Measurements from ENCODE around the gene ATP11A. TPM values are rescaled to one million over a fixed set of nuclear protein-coding genes. Genes with fewer than 3 reads are reported as not detected.

Gene ATP11A
- total RNA-seq, 1 experiment from 2014 or later = 232 TPM

- Histone ChIP-seq H3K9me3 (no peaks in the 10 kb centered on the region), H3K27me3 (replicated peaks; ENCODE audit: control insufficient read depth, insufficient read depth, low read length) (no peaks in the 10 kb centered on the region), H3K4me3 (ENCODE audit: low read depth, low read length) (no peak overlapping the region), H3K36me3 (ENCODE audit: control insufficient read depth, insufficient read depth, low read length) (no peaks in the 10 kb centered on the region), H3K4me1 (no peaks in the 10 kb centered on the region)
- Mint-ChIP-seq H3K27me3 (ENCODE audit: insufficient read depth, unreplicated experiment) (no peaks in the 10 kb centered on the region), H3K4me3 (ENCODE audit: unreplicated experiment) (no peak overlapping the region), H3K4me1 (ENCODE audit: low read depth, unreplicated experiment) (peaks cover 24% of the 10 kb centered on the region), H3K27ac (ENCODE audit: unreplicated experiment) (no peak overlapping the region), H3K36me3 (ENCODE audit: insufficient read depth, unreplicated experiment) (peaks cover 29% of the 10 kb centered on the region), H3K9me3 (ENCODE audit: unreplicated experiment) (no peaks in the 10 kb centered on the region)
- no TSS peak for BruUV-seq (replicated peaks)
- no peak for DNase-seq
- CTCF ChIA-PET = no interaction called here
- TF ChIP-seq CTCF (IDR thresholded peaks at IDR 0.05; ENCODE audit: insufficient read depth in 1 of 2, low read depth in 1 of 2, low read length in 1 of 2, severe bottlenecking in 1 of 2, unreplicated experiment in 1 of 2) = no peak
- POLR2A ChIA-PET = no interaction called here
- intact Hi-C loops (cut with micrococcal nuclease; ENCODE audit: unreplicated experiment) = loop anchor here (5.0 kb wide), 1 partner anchor 41 kb away; no protein-coding TSS in a partner anchor
Measured at GRCh38 chr13:112746044-112746443, 56.2 kb downstream of the ATP11A start.

- H3K27me3 Mint-ChIP-seq (ENCODE audit: insufficient read depth, unreplicated experiment) = no peaks in the 10 kb centered on the region
- no peak for DNase-seq
- ChIA-PET CTCF (no interaction called here), POLR2A (no interaction called here)
- H3K4me3 Mint-ChIP-seq (ENCODE audit: unreplicated experiment) = no peak overlapping the region
- Histone ChIP-seq H3K9me3 (no peaks in the 10 kb centered on the region), H3K36me3 (ENCODE audit: control insufficient read depth, insufficient read depth, low read length) (no peaks in the 10 kb centered on the region), H3K4me3 (ENCODE audit: low read depth, low read length) (no peak overlapping the region), H3K27me3 (replicated peaks; ENCODE audit: control insufficient read depth, insufficient read depth, low read length) (no peaks in the 10 kb centered on the region), H3K4me1 (no peaks in the 10 kb centered on the region)
- peaks cover 17% of the 10 kb centered on the region for H3K4me1 Mint-ChIP-seq (ENCODE audit: low read depth, unreplicated experiment)
- no peaks in the 10 kb centered on the region for H3K9me3 Mint-ChIP-seq (ENCODE audit: unreplicated experiment)
- peaks cover 29% of the 10 kb centered on the region for H3K36me3 Mint-ChIP-seq (ENCODE audit: insufficient read depth, unreplicated experiment)
- no peak overlapping the region for H3K27ac Mint-ChIP-seq (ENCODE audit: unreplicated experiment)
- TF ChIP-seq CTCF (IDR thresholded peaks at IDR 0.05; ENCODE audit: insufficient read depth in 1 of 2, low read depth in 1 of 2, low read length in 1 of 2, severe bottlenecking in 1 of 2, unreplicated experiment in 1 of 2) = no peak
- intact Hi-C loops (cut with micrococcal nuclease; ENCODE audit: unreplicated experiment) = loop anchor here (5.0 kb wide), 1 partner anchor 40 kb away; no protein-coding TSS in a partner anchor
- BruUV-seq (replicated peaks) = no TSS peak
Measured at GRCh38 chr13:112747256-112747655, 57.4 kb downstream of the ATP11A start.

- Mint-ChIP-seq H3K4me1 (ENCODE audit: low read depth, unreplicated experiment) (peaks cover 2% of the 10 kb centered on the region), H3K27me3 (ENCODE audit: insufficient read depth, unreplicated experiment) (no peaks in the 10 kb centered on the region), H3K36me3 (ENCODE audit: insufficient read depth, unreplicated experiment) (peaks cover 27% of the 10 kb centered on the region), H3K4me3 (ENCODE audit: unreplicated experiment) (no peak overlapping the region), H3K9me3 (ENCODE audit: unreplicated experiment) (no peaks in the 10 kb centered on the region), H3K27ac (ENCODE audit: unreplicated experiment) (no peak overlapping the region)
- BruUV-seq (replicated peaks) = no TSS peak
- no peaks in the 10 kb centered on the region for H3K36me3 ChIP-seq (ENCODE audit: control insufficient read depth, insufficient read depth, low read length)
- no peak overlapping the region for H3K4me3 ChIP-seq (ENCODE audit: low read depth, low read length)
- TF ChIP-seq CTCF (IDR thresholded peaks at IDR 0.05; ENCODE audit: insufficient read depth in 1 of 2, low read depth in 1 of 2, low read length in 1 of 2, severe bottlenecking in 1 of 2, unreplicated experiment in 1 of 2) = no peak
- H3K4me1 ChIP-seq = no peaks in the 10 kb centered on the region
- POLR2A ChIA-PET = no interaction called here
- intact Hi-C loops (cut with micrococcal nuclease; ENCODE audit: unreplicated experiment) = loop anchor here (5.0 kb wide), 1 partner anchor 38 kb away; no protein-coding TSS in a partner anchor
- no peaks in the 10 kb centered on the region for H3K9me3 ChIP-seq
- DNase-seq = no peak
- CTCF ChIA-PET = no interaction called here
- no peaks in the 10 kb centered on the region for H3K27me3 ChIP-seq (replicated peaks; ENCODE audit: control insufficient read depth, insufficient read depth, low read length)
Measured at GRCh38 chr13:112748947-112749735, 59.3 kb downstream of the ATP11A start.

All from Caco-2 (cell line).